HCT116 (cell line): ENCODE measurements around the gene AIF1. TPM values are rescaled to one million over a fixed set of nuclear protein-coding genes. Genes with fewer than 3 reads are reported as not detected.

Source experiments
- ATAC-seq: fragments of 200-7000 bp; cut with Tn5 transposase; 2 replicates; pipeline ENCODE4 v1.9.1; 2020; ENCODE audit warnings: mild to moderate bottlenecking, moderate library complexity
- BruUV-seq: library from RNA; stranded (reverse); fragments of 400-500 nt; replicated peaks from 2 replicates; lab custom pipeline; 2021; lab: Mats Ljungman, UMichigan
- CTCF ChIA-PET: fragments of 300-600 bp; sonication (Branson Sonifier 250); formaldehyde crosslinking; loops from one replicate; lab custom pipeline; 2021; ENCODE audit warnings: antibody characterized with exemption; lab: Charles Lee
- POLR2A ChIA-PET: fragments of 300-600, 350-600 bp; sonication (Branson Sonifier 250); formaldehyde crosslinking; loops from one replicate; lab custom pipeline; 2021; ENCODE audit warnings: antibody characterized with exemption; lab: Charles Lee
- RAD21 ChIA-PET, 2 experiments: fragments of 300-600 bp; sonication (Branson Sonifier 250); formaldehyde crosslinking; loops; one replicate each; lab custom pipeline; 2023; ENCODE audit warnings: low total read pairs in 2 of 2; ENCODE audit not compliant: uncharacterized antibody in 2 of 2, unreplicated experiment in 2 of 2, low non-redundant PET in 1 of 2; lab: Charles Lee
- DNase-seq: peaks from one replicate; pipeline ENCODE4 v3.0.0-alpha.2; 2010; ENCODE audit warnings: low read depth, low spot score
- H2AFZ ChIP-seq: fragments of 200-600 bp; shearing (Covaris generic), sonication (generic); 2 replicates; pipeline ENCODE4 v1.6.1; 2017; ENCODE audit warnings: low read depth, mixed run types, mixed read lengths, antibody characterized with exemption, low read length; ENCODE audit not compliant: poor library complexity, severe bottlenecking
- H3K27ac ChIP-seq: 2 replicates; pipeline ENCODE4 v1.5.1; 2012; ENCODE audit warnings: low read depth, low read length
- H3K27me3 ChIP-seq: fragments of 200-600 bp; sonication (generic); 2 replicates; pipeline ENCODE4 v1.6.1; 2016; ENCODE audit warnings: mixed run types, low read length, mixed read lengths; ENCODE audit not compliant: insufficient read depth
- H3K36me3 ChIP-seq, 2 experiments: fragments of 200-500 bp in 1 of 2; fragments of 200-600 bp in 1 of 2; sonication (Bioruptor generic) in 1 of 2; sonication (generic) in 1 of 2; 2 replicates each; pipeline versions ENCODE4 v1.5.1 to v1.6.1; 2014 to 2016; ENCODE audit warnings: low read length in 2 of 2, inconsistent platforms in 1 of 2, mixed read lengths in 1 of 2, mixed run types in 1 of 2; ENCODE audit not compliant: insufficient read depth in 2 of 2, control insufficient read depth in 1 of 2
- H3K4me1 ChIP-seq, 2 experiments: fragments of 200-600 bp in 1 of 2; sonication (generic) in 1 of 2; 2 replicates each; pipeline versions ENCODE4 v1.5.1 to v1.6.1; 2012 to 2017; ENCODE audit warnings: low read length in 2 of 2, inconsistent platforms in 1 of 2, mild to moderate bottlenecking in 1 of 2, mixed read lengths in 1 of 2, mixed run types in 1 of 2, moderate library complexity in 1 of 2; ENCODE audit not compliant: insufficient read depth in 2 of 2, control insufficient read depth in 1 of 2
- H3K4me2 ChIP-seq: fragments of 200-600 bp; sonication (generic); 2 replicates; pipeline ENCODE4 v1.6.1; 2017; ENCODE audit warnings: mixed run types, low read length, mixed read lengths
- H3K4me3 ChIP-seq, 2 experiments: fragments of 200-600 bp in 1 of 2; sonication (generic) in 1 of 2; replicated peaks in 1 of 2; 2 replicates each; pipeline ENCODE4 v1.5.1; 2011 to 2016; ENCODE audit warnings: low read length in 2 of 2, control low read depth in 1 of 2, low read depth in 1 of 2, mild to moderate bottlenecking in 1 of 2, mixed read lengths in 1 of 2, mixed run types in 1 of 2
- H3K79me2 ChIP-seq: fragments of 200-600 bp; sonication (generic); 2 replicates; pipeline ENCODE4 v1.6.1; 2017; ENCODE audit warnings: mild to moderate bottlenecking, mixed run types, low read length, moderate library complexity, mixed read lengths; ENCODE audit not compliant: insufficient read depth
- H3K9ac ChIP-seq: fragments of 200-600 bp; sonication (generic); 2 replicates; pipeline ENCODE4 v1.6.1; 2016; ENCODE audit warnings: low read length, mixed read lengths
- H3K9me2 ChIP-seq: fragments of 200-600 bp; sonication (generic), shearing (Covaris generic); 2 replicates; pipeline ENCODE4 v1.6.1; 2017; ENCODE audit warnings: mixed run types, mild to moderate bottlenecking, moderate library complexity; ENCODE audit not compliant: insufficient read depth
- H3K9me3 ChIP-seq, 2 experiments: fragments of 200-500 bp in 1 of 2; fragments of 200-600 bp in 1 of 2; sonication (Bioruptor generic) in 1 of 2; sonication (generic) in 1 of 2; 2 replicates each; pipeline ENCODE4 v1.6.1; 2014 to 2017; ENCODE audit warnings: low read length in 2 of 2, mixed read lengths in 2 of 2, inconsistent platforms in 1 of 2, low read depth in 1 of 2, mild to moderate bottlenecking in 1 of 2, mixed run types in 1 of 2, moderate library complexity in 1 of 2; ENCODE audit not compliant: control insufficient read depth in 1 of 2, insufficient read depth in 1 of 2
- H4K20me1 ChIP-seq: fragments of 200-600 bp; sonication (generic), shearing (Covaris generic); 2 replicates; pipeline ENCODE4 v1.6.1; 2017; ENCODE audit warnings: mixed run types, mild to moderate bottlenecking, moderate library complexity; ENCODE audit not compliant: insufficient read depth
- CTCF ChIP-seq, 3 experiments: fragments of 200-600 bp in 1 of 3; sonication (generic) in 1 of 3; IDR thresholded peaks in 2 of 3; conservative IDR thresholded peaks in 1 of 3; 2 replicates each; pipeline ENCODE4 v1.5.1; 2012 to 2017; ENCODE audit warnings: low read depth in 2 of 3, low read length in 2 of 3, antibody characterized with exemption in 1 of 3, borderline replicate concordance in 1 of 3, control low read depth in 1 of 3, mild to moderate bottlenecking in 1 of 3, mixed read lengths in 1 of 3, mixed run types in 1 of 3, moderate library complexity in 1 of 3; ENCODE audit not compliant: insufficient read depth in 1 of 3
- EGR1 ChIP-seq: IDR thresholded peaks from 2 replicates; pipeline ENCODE4 v1.6.1; 2012; ENCODE audit warnings: low read depth
- EZH2 ChIP-seq: fragments of 200-600 bp; sonication (generic); IDR thresholded peaks from 2 replicates; pipeline ENCODE4 v1.6.1; 2017; ENCODE audit warnings: antibody characterized with exemption, mixed run types
- EZH2phosphoT487 ChIP-seq: fragments of 200-600 bp; IDR thresholded peaks from 2 replicates; pipeline ENCODE4 v1.6.1; 2018; ENCODE audit warnings: antibody characterized with exemption, borderline replicate concordance
- FOSL1 ChIP-seq: IDR thresholded peaks from 2 replicates; pipeline ENCODE4 v1.6.1; 2012; ENCODE audit warnings: low read depth
- JUND ChIP-seq: IDR thresholded peaks from 2 replicates; pipeline ENCODE4 v1.6.1; 2012
- POLR2A ChIP-seq: IDR thresholded peaks from 2 replicates; pipeline ENCODE4 v1.7.0; 2011; ENCODE audit warnings: borderline replicate concordance; ENCODE audit not compliant: insufficient read depth, insufficient read length; ENCODE audit errors: extremely low read depth
- POLR2AphosphoS5 ChIP-seq: IDR thresholded peaks from 2 replicates; pipeline ENCODE4 v1.6.1; 2011; ENCODE audit warnings: mild to moderate bottlenecking, low read depth, low read length, moderate library complexity
- REST ChIP-seq: IDR thresholded peaks from 2 replicates; pipeline ENCODE4 v1.6.1; 2012; ENCODE audit warnings: low read depth
- SIN3A ChIP-seq: IDR thresholded peaks from 2 replicates; pipeline ENCODE4 v1.6.1; 2012; ENCODE audit warnings: low read depth
- TCF7L2 ChIP-seq: IDR thresholded peaks from 2 replicates; pipeline ENCODE4 v1.7.0; 2011; ENCODE audit warnings: borderline replicate concordance, inconsistent platforms; ENCODE audit not compliant: insufficient read depth, insufficient read length; ENCODE audit errors: extremely low read depth
- ZFX ChIP-seq: fragments of 450-650 bp; IDR thresholded peaks from 2 replicates; pipeline ENCODE4 v1.6.1; 2017
- ZNF274 ChIP-seq: fragments of 200-500 bp; sonication (Bioruptor generic); IDR thresholded peaks from 2 replicates; pipeline ENCODE4 v1.6.1; 2014; ENCODE audit warnings: mild to moderate bottlenecking, low read depth, low read length, inconsistent platforms
- intact Hi-C: fragments of 100-400 bp; cut with micrococcal nuclease; formaldehyde crosslinking; loops from 2 replicates; pipeline ENCODE4 v1.10.0; 2022
- total RNA-seq: library from RNA; stranded (reverse); gene quantifications from one replicate; pipeline ENCODE4 v1.2.1, GENCODE V29; 2021; ENCODE audit not compliant: unreplicated experiment
- TF ChIP-seq, protein P1 (sequence below): IDR thresholded peaks from 2 replicates; pipeline ENCODE4 v1.6.1; 2012

AIF1 gene
- total RNA-seq, 1 experiment from 2014 or later = not detected

DNA sequence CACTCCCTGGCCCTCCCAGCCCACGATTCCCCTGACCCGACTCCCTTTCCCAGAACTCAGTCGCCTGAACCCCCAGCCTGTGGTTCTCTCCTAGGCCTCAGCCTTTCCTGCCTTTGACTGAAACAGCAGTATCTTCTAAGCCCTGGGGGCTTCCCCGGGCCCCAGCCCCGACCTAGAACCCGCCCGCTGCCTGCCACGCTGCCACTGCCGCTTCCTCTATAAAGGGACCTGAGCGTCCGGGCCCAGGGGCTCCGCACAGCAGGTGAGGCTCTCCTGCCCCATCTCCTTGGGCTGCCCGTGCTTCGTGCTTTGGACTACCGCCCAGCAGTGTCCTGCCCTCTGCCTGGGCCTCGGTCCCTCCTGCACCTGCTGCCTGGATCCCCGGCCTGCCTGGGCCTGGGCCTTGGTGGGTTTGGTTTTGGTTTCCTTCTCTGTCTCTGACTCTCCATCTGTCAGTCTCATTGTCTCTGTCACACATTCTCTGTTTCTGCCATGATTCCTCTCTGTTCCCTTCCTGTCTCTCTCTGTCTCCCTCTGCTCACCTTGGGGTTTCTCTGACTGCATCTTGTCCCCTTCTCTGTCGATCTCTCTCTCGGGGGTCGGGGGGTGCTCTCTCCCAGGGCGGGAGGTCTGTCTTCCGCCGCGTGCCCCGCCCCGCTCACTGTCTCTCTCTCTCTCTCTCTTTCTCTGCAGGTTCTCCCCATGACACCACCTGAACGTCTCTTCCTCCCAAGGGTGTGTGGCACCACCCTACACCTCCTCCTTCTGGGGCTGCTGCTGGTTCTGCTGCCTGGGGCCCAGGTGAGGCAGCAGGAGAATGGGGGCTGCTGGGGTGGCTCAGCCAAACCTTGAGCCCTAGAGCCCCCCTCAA, 42.8 kb upstream of the AIF1 start, which contains the start of gene LTA (continued):
- TF ChIP-seq REST (no peak), FOSL1 (no peak), JUND (no peak), SIN3A (no peak), POLR2AphosphoS5 (no peak), POLR2A (no peak), ZNF274 (no peak)

DNA sequence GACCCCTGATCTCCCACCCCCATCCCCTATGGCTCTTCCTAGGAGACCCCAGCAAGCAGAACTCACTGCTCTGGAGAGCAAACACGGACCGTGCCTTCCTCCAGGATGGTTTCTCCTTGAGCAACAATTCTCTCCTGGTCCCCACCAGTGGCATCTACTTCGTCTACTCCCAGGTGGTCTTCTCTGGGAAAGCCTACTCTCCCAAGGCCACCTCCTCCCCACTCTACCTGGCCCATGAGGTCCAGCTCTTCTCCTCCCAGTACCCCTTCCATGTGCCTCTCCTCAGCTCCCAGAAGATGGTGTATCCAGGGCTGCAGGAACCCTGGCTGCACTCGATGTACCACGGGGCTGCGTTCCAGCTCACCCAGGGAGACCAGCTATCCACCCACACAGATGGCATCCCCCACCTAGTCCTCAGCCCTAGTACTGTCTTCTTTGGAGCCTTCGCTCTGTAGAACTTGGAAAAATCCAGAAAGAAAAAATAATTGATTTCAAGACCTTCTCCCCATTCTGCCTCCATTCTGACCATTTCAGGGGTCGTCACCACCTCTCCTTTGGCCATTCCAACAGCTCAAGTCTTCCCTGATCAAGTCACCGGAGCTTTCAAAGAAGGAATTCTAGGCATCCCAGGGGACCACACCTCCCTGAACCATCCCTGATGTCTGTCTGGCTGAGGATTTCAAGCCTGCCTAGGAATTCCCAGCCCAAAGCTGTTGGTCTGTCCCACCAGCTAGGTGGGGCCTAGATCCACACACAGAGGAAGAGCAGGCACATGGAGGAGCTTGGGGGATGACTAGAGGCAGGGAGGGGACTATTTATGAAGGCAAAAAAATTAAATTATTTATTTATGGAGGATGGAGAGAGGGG, 41.6 kb upstream of the AIF1 start:
- Histone ChIP-seq H3K4me3 (no peak overlapping the region), H3K9me2 (no peaks in the 10 kb centered on the region), H2AFZ (no peak overlapping the region), H3K27me3 (no peaks in the 10 kb centered on the region), H3K79me2 (no peaks in the 10 kb centered on the region), H3K36me3 (no peaks in the 10 kb centered on the region), H3K4me2 (no peak overlapping the region), H3K4me1 (0 out of 4 replicates have a peak, but pooled peaks cover 0 to 3% of the 10 kb centered on the region in 2 experiments), H4K20me1 (no peaks in the 10 kb centered on the region), H3K9ac (no peak overlapping the region), H3K27ac (no peak overlapping the region), H3K9me3 (no peaks in the 10 kb centered on the region)
- BruUV-seq = no TSS peak
- POLR2A ChIA-PET = no interaction called here
- RAD21 ChIA-PET = no interaction called here
- no peak for DNase-seq
- CTCF ChIA-PET = no interaction called here
- intact Hi-C loops = no loop called here
- ATAC-seq = no peak
- no peak for TF ChIP-seq CTCF (IDR thresholded peaks at IDR 0.05 in 2 of 3, conservative IDR thresholded peaks at IDR 0.05 in 1 of 3; ENCODE audit: borderline replicate concordance in 1 of 3, insufficient read depth in 1 of 3, low read depth in 2 of 3, low read length in 2 of 3)
- TF ChIP-seq ZFX = no peak
- TF ChIP-seq, protein P1, sequence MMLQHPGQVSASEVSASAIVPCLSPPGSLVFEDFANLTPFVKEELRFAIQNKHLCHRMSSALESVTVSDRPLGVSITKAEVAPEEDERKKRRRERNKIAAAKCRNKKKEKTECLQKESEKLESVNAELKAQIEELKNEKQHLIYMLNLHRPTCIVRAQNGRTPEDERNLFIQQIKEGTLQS = no peak
- no peak for TF ChIP-seq EZH2phosphoT487
- TF ChIP-seq JUND = no peak
- TF ChIP-seq POLR2AphosphoS5 = no peak
- TF ChIP-seq ZNF274 = no peak
- no peak for TF ChIP-seq SIN3A
- TF ChIP-seq EZH2 = no peak
- TF ChIP-seq TCF7L2 = no peak
- TF ChIP-seq EGR1 = no peak
- TF ChIP-seq FOSL1 = no peak
